ENCODE results near the gene ADPRHL1. TPM values are rescaled to one million over a fixed set of nuclear protein-coding genes. Genes with fewer than 3 reads are reported as not detected.
A peak's percentile ranks its signal among the peaks of the same experiment; 100 is the strongest.

Gene ADPRHL1
- total RNA-seq, 1 experiment from 2014 or later, result 2.7 TPM

DNA sequence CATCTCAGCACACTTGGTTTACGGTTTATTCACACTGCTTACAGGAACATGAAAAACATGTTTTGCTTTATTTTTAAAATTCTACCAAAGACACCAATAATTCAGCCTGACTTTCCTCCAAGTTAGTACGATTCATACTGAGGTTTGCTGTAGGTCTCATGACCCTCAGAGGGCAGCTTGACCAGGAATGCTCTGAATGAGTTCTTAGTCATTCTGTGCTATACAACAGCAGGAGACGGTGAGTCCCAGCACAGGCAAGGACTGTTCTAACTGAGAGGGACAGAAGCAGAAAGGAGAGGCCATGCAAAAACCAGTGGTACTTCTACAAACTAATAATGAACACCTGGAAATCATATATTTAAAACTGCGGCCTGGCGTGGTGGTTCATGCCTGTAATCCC is 95.8 kb downstream of the ADPRHL1 start:
- no peak overlapping the region for H3T11ph ChIP-seq (ENCODE audit: low read length)
- no peaks in the 10 kb centered on the region for H3K27me3 ChIP-seq (ENCODE audit: insufficient read depth, low read length)
- H3K18ac ChIP-seq (ENCODE audit: insufficient read length, low read depth, low read length), result no peak overlapping the region
- no CpG with 5 or more reads among the region's 5 CpGs for WGBS (ENCODE audit: extremely low coverage, insufficient read length, low lambda C conversion rate)
- TF ChIP-seq, protein P1, sequence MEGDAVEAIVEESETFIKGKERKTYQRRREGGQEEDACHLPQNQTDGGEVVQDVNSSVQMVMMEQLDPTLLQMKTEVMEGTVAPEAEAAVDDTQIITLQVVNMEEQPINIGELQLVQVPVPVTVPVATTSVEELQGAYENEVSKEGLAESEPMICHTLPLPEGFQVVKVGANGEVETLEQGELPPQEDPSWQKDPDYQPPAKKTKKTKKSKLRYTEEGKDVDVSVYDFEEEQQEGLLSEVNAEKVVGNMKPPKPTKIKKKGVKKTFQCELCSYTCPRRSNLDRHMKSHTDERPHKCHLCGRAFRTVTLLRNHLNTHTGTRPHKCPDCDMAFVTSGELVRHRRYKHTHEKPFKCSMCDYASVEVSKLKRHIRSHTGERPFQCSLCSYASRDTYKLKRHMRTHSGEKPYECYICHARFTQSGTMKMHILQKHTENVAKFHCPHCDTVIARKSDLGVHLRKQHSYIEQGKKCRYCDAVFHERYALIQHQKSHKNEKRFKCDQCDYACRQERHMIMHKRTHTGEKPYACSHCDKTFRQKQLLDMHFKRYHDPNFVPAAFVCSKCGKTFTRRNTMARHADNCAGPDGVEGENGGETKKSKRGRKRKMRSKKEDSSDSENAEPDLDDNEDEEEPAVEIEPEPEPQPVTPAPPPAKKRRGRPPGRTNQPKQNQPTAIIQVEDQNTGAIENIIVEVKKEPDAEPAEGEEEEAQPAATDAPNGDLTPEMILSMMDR (conservative IDR thresholded peaks at IDR 0.05), result no peak
- Mint-ChIP-seq H3K9me3 (no peaks in the 10 kb centered on the region), H3K36me3 (ENCODE audit: insufficient read depth in 1 of 3, low read depth in 3 of 3) (peaks cover 32 to 61% (median 61%) of the 10 kb centered on the region in 3 experiments; a peak in 6 of 7 replicates), H3K4me3 (no peak overlapping the region), H3K27ac (peak overlapping the region; percentile 48 to 88 (median 81); a peak in 3 of 7 replicates), H3K4me1 (peaks cover 11 to 15% of the 10 kb centered on the region in 2 experiments), H3K27me3 (ENCODE audit: low read depth) (no peaks in the 10 kb centered on the region)
- no peak overlapping the region for H4K91ac ChIP-seq (ENCODE audit: insufficient read length, low read depth, low read length)
- no peak overlapping the region for H3K23ac ChIP-seq (ENCODE audit: insufficient read length, low read depth, low read length)
- H3K79me2 ChIP-seq (ENCODE audit: insufficient read depth, low read length), result peaks cover 7% of the 10 kb centered on the region; the same call in 1 of the 2 replicates
- H3K79me1 ChIP-seq (ENCODE audit: insufficient read depth, low read depth, low read length, poor library complexity, severe bottlenecking), result peaks cover 6% of the 10 kb centered on the region
- no peak overlapping the region for H3K4me2 ChIP-seq (ENCODE audit: insufficient read depth, insufficient read length, low read length)
- H2BK120ac ChIP-seq (ENCODE audit: low read depth, low read length, poor library complexity, severe bottlenecking), result no peak overlapping the region
- DNase-seq, result no peak
- no peak overlapping the region for H2BK12ac ChIP-seq (ENCODE audit: insufficient read length, low read depth, low read length)
- no peak overlapping the region for H2BK20ac ChIP-seq (ENCODE audit: low read depth, low read length, poor library complexity, severe bottlenecking)
- no peak overlapping the region for H2BK5ac ChIP-seq (ENCODE audit: insufficient read length, low read length)
- H2BK15ac ChIP-seq (ENCODE audit: low read depth, low read length), result no peak overlapping the region
- H3K4ac ChIP-seq (ENCODE audit: low read depth, low read length), result no peak overlapping the region
- H3K23me2 ChIP-seq (ENCODE audit: insufficient read length, low read depth, low read length, poor library complexity, severe bottlenecking), result peaks cover 3% of the 10 kb centered on the region
- no peak overlapping the region for H3K14ac ChIP-seq (ENCODE audit: insufficient read depth, low read length)
- no peaks in the 10 kb centered on the region for H3K4me1 ChIP-seq (ENCODE audit: insufficient read depth, low read length)
- no peak overlapping the region for H4K8ac ChIP-seq (replicated peaks; ENCODE audit: insufficient read length, low read depth, low read length)
- no peak overlapping the region for H2AFZ ChIP-seq (ENCODE audit: low read length)
- H3K56ac ChIP-seq (ENCODE audit: insufficient read length, low read depth, low read length), result no peak overlapping the region
- H3K27ac ChIP-seq (ENCODE audit: insufficient read length, low read depth, low read length), result no peak overlapping the region
- H4K5ac ChIP-seq (ENCODE audit: insufficient read length, low read depth, low read length), result no peak overlapping the region
- H4K20me1 ChIP-seq (ENCODE audit: control insufficient read depth, insufficient read depth, insufficient read length), result no peaks in the 10 kb centered on the region
- no peaks in the 10 kb centered on the region for H3K9me3 ChIP-seq (ENCODE audit: control insufficient read depth, low read depth, low read length)
- H3K9ac ChIP-seq (ENCODE audit: extremely low read depth, insufficient read length, low read length), result no peak overlapping the region
- no peak overlapping the region for H2AK5ac ChIP-seq (ENCODE audit: insufficient read length, low read length)
